Caco-2 (cell line): ENCODE measurements around the gene ZDHHC22. TPM values are rescaled to one million over a fixed set of nuclear protein-coding genes. Genes with fewer than 3 reads are reported as not detected.

ENCODE experiments used
- BruUV-seq: library from RNA; stranded (reverse); fragments of 400-500 nt; replicated peaks from 2 replicates; lab custom pipeline; 2021; lab: Mats Ljungman, UMichigan
- CTCF ChIA-PET: fragments of 300-600 bp; sonication (Branson Sonifier 250); formaldehyde crosslinking; loops from one replicate; lab custom pipeline; 2022; ENCODE audit warnings: antibody characterized with exemption; lab: Charles Lee
- POLR2A ChIA-PET: fragments of 300-600 bp; sonication (Branson Sonifier 250); formaldehyde crosslinking; loops from one replicate; lab custom pipeline; 2022; ENCODE audit warnings: antibody characterized with exemption; lab: Charles Lee
- DNase-seq, 2 experiments: peaks; one replicate each; pipeline versions ENCODE4 v3.0.0 to v3.0.0-alpha.2; 2020 to 2022
- H3K27me3 ChIP-seq: replicated peaks from 2 replicates; pipeline ENCODE4 v1.6.0; 2011; ENCODE audit warnings: low read length; ENCODE audit not compliant: control insufficient read depth, insufficient read depth
- H3K36me3 ChIP-seq: 2 replicates; pipeline ENCODE4 v1.5.1; 2011; ENCODE audit warnings: low read length; ENCODE audit not compliant: control insufficient read depth, insufficient read depth
- H3K4me1 ChIP-seq: fragments of 250-450 bp; sonication (Bioruptor Pico); 2 replicates; pipeline ENCODE4 v1.5.1; 2020; ENCODE audit warnings: mild to moderate bottlenecking
- H3K4me3 ChIP-seq: 2 replicates; pipeline ENCODE4 v1.5.1; 2011; ENCODE audit warnings: low read depth, mild to moderate bottlenecking, control low read depth, low read length
- H3K9me3 ChIP-seq: fragments of 250-450 bp; sonication (Bioruptor Pico); 2 replicates; pipeline ENCODE4 v1.5.1; 2020; ENCODE audit warnings: mild to moderate bottlenecking, moderate library complexity
- H3K27ac Mint-ChIP-seq: one replicate; pipeline ENCODE4 v1.8.0; 2022; ENCODE audit warnings: mixed read lengths; ENCODE audit not compliant: unreplicated experiment
- H3K27me3 Mint-ChIP-seq: one replicate; pipeline ENCODE4 v1.8.0; 2022; ENCODE audit warnings: mixed read lengths; ENCODE audit not compliant: insufficient read depth, unreplicated experiment
- H3K36me3 Mint-ChIP-seq: one replicate; pipeline ENCODE4 v1.8.0; 2022; ENCODE audit warnings: mild to moderate bottlenecking, mixed read lengths; ENCODE audit not compliant: insufficient read depth, unreplicated experiment
- H3K4me1 Mint-ChIP-seq: one replicate; pipeline ENCODE4 v1.8.0; 2022; ENCODE audit warnings: low read depth, mixed read lengths; ENCODE audit not compliant: unreplicated experiment
- H3K4me3 Mint-ChIP-seq: one replicate; pipeline ENCODE4 v1.8.0; 2022; ENCODE audit warnings: mild to moderate bottlenecking, moderate library complexity, mixed read lengths; ENCODE audit not compliant: unreplicated experiment
- H3K9me3 Mint-ChIP-seq: one replicate; pipeline ENCODE4 v1.8.0; 2022; ENCODE audit warnings: mixed read lengths; ENCODE audit not compliant: unreplicated experiment
- CTCF ChIP-seq, 2 experiments: fragments of 200-600 bp in 1 of 2; IDR thresholded peaks; 1 replicate in 1 of 2; 2 replicates in 1 of 2; pipeline versions ENCODE4 v1.5.1 to v1.8.0; 2011 to 2022; ENCODE audit warnings: antibody characterized with exemption in 1 of 2, control low read depth in 1 of 2, inconsistent platforms in 1 of 2, low read depth in 1 of 2, low read length in 1 of 2, mild to moderate bottlenecking in 1 of 2, moderate library complexity in 1 of 2; ENCODE audit not compliant: insufficient read depth in 1 of 2, severe bottlenecking in 1 of 2, unreplicated experiment in 1 of 2
- intact Hi-C: fragments of 100-400 bp; cut with micrococcal nuclease; formaldehyde crosslinking; loops from one replicate; pipeline ENCODE4 v1.10.0; 2022; ENCODE audit not compliant: unreplicated experiment
- total RNA-seq: library from RNA; stranded (reverse); gene quantifications from 2 replicates; pipeline ENCODE4 v1.2.3, GENCODE V29; 2022

ZDHHC22 gene
- total RNA-seq, 1 experiment from 2014 or later, result not detected

- H3K36me3 ChIP-seq, result no peaks in the 10 kb centered on the region; the same call in 1 of the 2 replicates
- CTCF ChIA-PET, result no interaction called here
- H3K27me3 ChIP-seq, result no peaks in the 10 kb centered on the region
- no peaks in the 10 kb centered on the region; the same call in 1 of the 2 replicates for H3K4me1 ChIP-seq
- Mint-ChIP-seq H3K9me3 (no peaks in the 10 kb centered on the region), H3K4me1 (peaks cover 5% of the 10 kb centered on the region), H3K27ac (no peak overlapping the region), H3K36me3 (peaks cover 7% of the 10 kb centered on the region), H3K4me3 (no peak overlapping the region), H3K27me3 (no peaks in the 10 kb centered on the region)
- no peak for DNase-seq
- intact Hi-C loops, result no loop called here
- H3K9me3 ChIP-seq, result no peaks in the 10 kb centered on the region
- no TSS peak for BruUV-seq
- no peak overlapping the region for H3K4me3 ChIP-seq
- TF ChIP-seq CTCF (IDR thresholded peaks at IDR 0.05; ENCODE audit: insufficient read depth in 1 of 2, low read depth in 1 of 2, low read length in 1 of 2, severe bottlenecking in 1 of 2, unreplicated experiment in 1 of 2), result no peak
- POLR2A ChIA-PET, result no interaction called here
Measured at GRCh38 chr14:77104393-77104792, 37.2 kb downstream of the ZDHHC22 start.

- Mint-ChIP-seq H3K27ac (no peak overlapping the region), H3K36me3 (peaks cover 7% of the 10 kb centered on the region), H3K4me1 (peaks cover 9% of the 10 kb centered on the region), H3K27me3 (no peaks in the 10 kb centered on the region), H3K9me3 (no peaks in the 10 kb centered on the region), H3K4me3 (no peak overlapping the region)
- Histone ChIP-seq H3K4me3 (no peak overlapping the region), H3K4me1 (no peaks in the 10 kb centered on the region; the same call in 1 of the 2 replicates), H3K9me3 (no peaks in the 10 kb centered on the region), H3K36me3 (no peaks in the 10 kb centered on the region; the same call in 1 of the 2 replicates), H3K27me3 (no peaks in the 10 kb centered on the region)
- no TSS peak for BruUV-seq
- ChIA-PET CTCF (no interaction called here), POLR2A (no interaction called here)
- DNase-seq, result no peak
- no peak for TF ChIP-seq CTCF (IDR thresholded peaks at IDR 0.05; ENCODE audit: insufficient read depth in 1 of 2, low read depth in 1 of 2, low read length in 1 of 2, severe bottlenecking in 1 of 2, unreplicated experiment in 1 of 2)
- intact Hi-C loops, result no loop called here
Measured at GRCh38 chr14:77103951-77104350, 37.6 kb downstream of the ZDHHC22 start.

- no peaks in the 10 kb centered on the region; the same call in 1 of the 2 replicates for H3K4me1 ChIP-seq
- intact Hi-C loops, result no loop called here
- ChIA-PET CTCF (no interaction called here), POLR2A (no interaction called here)
- Mint-ChIP-seq H3K4me1 (peaks cover 11% of the 10 kb centered on the region), H3K4me3 (no peak overlapping the region), H3K9me3 (no peaks in the 10 kb centered on the region), H3K27ac (no peak overlapping the region), H3K27me3 (no peaks in the 10 kb centered on the region), H3K36me3 (peaks cover 9% of the 10 kb centered on the region)
- H3K27me3 ChIP-seq, result no peaks in the 10 kb centered on the region
- no peak overlapping the region for H3K4me3 ChIP-seq
- DNase-seq, result no peak
- no peak for TF ChIP-seq CTCF (IDR thresholded peaks at IDR 0.05; ENCODE audit: insufficient read depth in 1 of 2, low read depth in 1 of 2, low read length in 1 of 2, severe bottlenecking in 1 of 2, unreplicated experiment in 1 of 2)
- BruUV-seq, result no TSS peak
- H3K36me3 ChIP-seq, result no peaks in the 10 kb centered on the region; the same call in 1 of the 2 replicates
- H3K9me3 ChIP-seq, result no peaks in the 10 kb centered on the region
Measured at GRCh38 chr14:77103475-77103874, 38.1 kb downstream of the ZDHHC22 start.
